22Rv1 (cell line): Measurements from ENCODE around the gene C21orf58.
A peak's percentile ranks its signal among the peaks of the same experiment; 100 is the strongest.

ENCODE experiments used
- H3K27ac ChIP-seq: fragments of 450-650 bp; 2 replicates; pipeline ENCODE4 v1.5.1; 2017
- CTCF ChIP-seq: fragments of 450-650 bp; IDR thresholded peaks from 2 replicates; pipeline ENCODE4 v1.5.1; 2017; ENCODE audit warnings: mild to moderate bottlenecking
- ZFX ChIP-seq: fragments of 450-650 bp; IDR thresholded peaks from 2 replicates; pipeline ENCODE4 v1.6.1; 2017; ENCODE audit warnings: antibody characterized with exemption, borderline replicate concordance

Gene C21orf58

DNA sequence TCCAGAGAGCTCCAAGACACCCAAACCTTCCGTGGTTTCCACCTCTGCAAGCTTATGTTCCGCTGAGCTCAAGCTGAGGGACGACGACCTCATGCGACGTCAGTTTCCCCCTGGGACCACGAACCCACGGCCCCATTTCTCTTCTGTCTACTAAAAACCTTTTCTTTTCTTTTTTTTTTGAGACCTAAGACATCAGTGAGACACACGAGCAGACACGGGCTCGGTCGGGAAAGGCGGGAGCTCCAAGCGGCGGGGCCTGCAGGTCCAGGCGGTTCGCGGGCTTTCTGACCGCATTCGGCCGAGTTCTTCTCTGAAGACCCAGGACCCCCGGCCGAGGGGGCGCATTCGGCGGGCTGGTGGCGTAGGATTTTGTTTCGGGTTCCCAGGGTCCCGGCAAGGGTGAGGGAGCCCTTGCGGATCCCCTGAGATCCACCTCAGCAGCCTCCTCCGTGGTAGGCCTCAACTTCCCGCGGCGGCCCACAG is 402 bp downstream of the C21orf58 start:
- peak overlapping the region; percentile 99 for H3K27ac ChIP-seq
- TF ChIP-seq CTCF, result no peak
- no peak for TF ChIP-seq ZFX

- TF ChIP-seq CTCF (no peak), ZFX (no peak)
- peak overlapping the region; percentile 99 for H3K27ac ChIP-seq
Observed at GRCh38 chr21:46322351-46323226, 1.1 kb downstream of the C21orf58 start.

GRCh38 chr21:46320331-46320801 is 3.3 kb downstream of the C21orf58 start:
- TF ChIP-seq ZFX (no peak), CTCF (no peak)
- H3K27ac ChIP-seq, result 0 out of 2 replicates have a peak overlapping the region, but pooled peaks have one; percentile 99

DNA sequence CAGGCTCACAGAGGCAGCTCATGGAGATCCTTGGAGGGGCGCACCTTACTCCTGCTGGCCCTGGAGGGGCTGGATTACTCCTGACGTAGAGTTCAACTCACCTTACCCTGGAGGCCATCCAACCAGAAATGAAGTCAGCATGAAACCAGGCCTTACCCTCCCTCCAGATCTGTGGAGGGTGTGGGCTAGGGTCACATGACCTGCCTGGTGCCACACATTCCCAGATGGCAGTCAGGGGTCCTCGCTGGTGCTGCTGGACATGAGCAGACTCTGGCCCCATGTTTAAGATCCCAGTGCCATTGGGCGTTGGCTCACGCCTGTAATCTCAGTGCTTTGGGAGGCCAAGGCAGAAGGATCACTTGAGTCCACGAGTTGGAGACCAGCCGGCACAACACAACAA is 4.5 kb downstream of the C21orf58 start:
- no peak for TF ChIP-seq CTCF
- TF ChIP-seq ZFX, result no peak
- 0 out of 2 replicates have a peak overlapping the region, but pooled peaks have one; percentile 99 for H3K27ac ChIP-seq

- TF ChIP-seq ZFX (no peak), CTCF (no peak)
- no peak overlapping the region for H3K27ac ChIP-seq
Observed at GRCh38 chr21:46318464-46318845, 5.2 kb downstream of the C21orf58 start.

- no peak for TF ChIP-seq CTCF
- TF ChIP-seq ZFX, result no peak
- H3K27ac ChIP-seq, result no peak overlapping the region
Observed at GRCh38 chr21:46317710-46318463, 5.8 kb downstream of the C21orf58 start.

DNA sequence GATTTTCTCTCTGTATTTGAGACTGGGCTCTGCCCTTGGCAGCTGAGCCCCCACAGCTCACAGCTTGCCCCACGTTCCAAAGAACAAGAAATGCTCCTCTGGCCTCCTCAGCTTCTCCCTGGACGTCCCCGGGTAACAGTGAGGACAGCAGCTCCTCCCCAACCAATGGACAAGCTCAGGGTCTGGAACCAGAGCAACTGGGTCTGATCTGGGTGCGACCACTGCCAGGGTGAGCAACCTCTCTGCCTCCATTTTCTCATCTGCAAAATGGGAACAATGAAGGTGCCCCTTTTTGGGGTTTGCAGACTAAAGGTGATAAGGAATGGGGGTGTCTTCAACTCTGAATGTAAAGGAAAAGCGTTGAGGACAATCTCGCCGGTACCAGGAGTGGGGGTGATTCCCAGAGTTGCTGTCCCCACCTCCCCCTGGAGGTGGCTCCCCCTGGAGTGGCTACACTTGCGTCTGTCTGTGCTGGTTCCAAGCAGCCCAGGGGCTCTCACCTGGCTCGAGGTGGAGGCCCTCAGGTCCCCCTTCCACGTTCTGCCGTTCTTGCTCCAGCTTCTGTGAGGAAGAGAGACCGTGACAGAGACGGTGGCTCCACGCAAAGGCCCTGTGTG is 6.9 kb downstream of the C21orf58 start:
- TF ChIP-seq CTCF (no peak), ZFX (no peak)

More for the DNA sequence above, 6.9 kb downstream of the C21orf58 start:
- no peak overlapping the region for H3K27ac ChIP-seq
